ENCODE data around the gene RSPH10B. TPM values are rescaled to one million over a fixed set of nuclear protein-coding genes. Genes with fewer than 3 reads are reported as not detected.

RSPH10B gene
- total and polyA plus RNA-seq, 10 of the 15 experiments (the other 5 are each of a cell fraction or from before 2014, with no cell fraction given), result 0.03 TPM; not detected in 9

DNA sequence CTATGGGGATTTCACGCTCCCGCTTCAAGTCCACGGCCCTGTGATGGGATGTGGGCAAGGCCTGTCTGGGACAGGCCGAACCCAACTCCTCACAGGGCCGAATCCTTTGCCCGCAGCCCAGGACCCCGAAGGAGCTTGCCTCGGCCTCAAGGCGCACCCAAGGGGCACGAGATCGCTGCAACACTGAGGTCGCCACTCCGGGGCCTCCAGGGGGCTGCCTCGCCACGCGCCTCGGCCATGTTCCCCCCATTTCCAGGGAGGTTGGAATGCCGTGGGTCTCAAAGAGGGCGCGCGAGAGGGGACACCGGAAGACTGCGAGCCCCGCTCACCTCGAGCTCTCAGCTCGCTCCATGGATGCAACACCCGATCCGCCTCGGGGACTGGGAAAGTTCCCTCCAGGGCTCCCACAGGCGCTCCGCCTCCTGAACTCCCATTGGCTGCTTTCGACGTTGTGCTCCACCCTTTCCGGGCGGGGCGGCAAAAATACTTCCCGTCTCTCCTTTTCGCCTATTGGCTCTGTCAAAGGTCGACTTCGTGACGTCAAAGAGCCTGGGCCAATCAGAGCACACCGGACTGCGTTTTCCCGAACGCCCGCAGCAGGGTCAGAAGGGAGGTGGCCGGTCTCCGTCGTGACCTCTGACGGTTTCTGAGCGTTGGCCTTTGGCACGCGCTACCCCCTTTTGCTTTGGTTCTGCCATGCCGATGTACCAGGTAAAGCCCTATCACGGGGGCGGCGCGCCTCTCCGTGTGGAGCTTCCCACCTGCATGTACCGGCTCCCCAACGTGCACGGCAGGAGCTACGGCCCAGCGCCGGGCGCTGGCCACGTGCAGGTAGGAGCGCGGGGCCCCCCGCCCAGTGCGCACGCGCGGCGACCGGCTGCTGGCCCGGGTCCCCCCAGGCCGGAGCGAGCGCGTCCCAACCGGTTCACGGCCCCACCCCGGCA lies 38.5 kb upstream of the RSPH10B start, which contains the start of the genes AIMP2 and PMS2 (continued):
- TF ChIP-seq TCF12 (IDR thresholded peaks at IDR 0.05; ENCODE audit: low read depth, low read length) (0 out of 2 replicates have a peak, but pooled peaks have one; percentile 10), NFIC (IDR thresholded peaks at IDR 0.05; ENCODE audit: low read depth, low read length) (no peak), FOXK2 (IDR thresholded peaks at IDR 0.05) (peak; percentile 58), MYB (IDR thresholded peaks at IDR 0.05; ENCODE audit: borderline replicate concordance, low read depth, low read length) (no peak), STAT3 (IDR thresholded peaks at IDR 0.05; ENCODE audit: low read depth, low read length) (no peak), BCL11A (IDR thresholded peaks at IDR 0.05; ENCODE audit: low read depth, low read length) (no peak), ASH2L (IDR thresholded peaks at IDR 0.05; ENCODE audit: borderline replicate concordance, low read depth) (no peak), ZBED1 (IDR thresholded peaks at IDR 0.05; ENCODE audit: borderline replicate concordance) (no peak; the same call in 1 of the 2 replicates), BRCA1 (IDR thresholded peaks at IDR 0.05; ENCODE audit: low read depth, low read length) (no peak), SUZ12 (IDR thresholded peaks at IDR 0.05; ENCODE audit: unreplicated experiment) (no peak), HDGF (IDR thresholded peaks at IDR 0.05) (no peak), CBX5 (IDR thresholded peaks at IDR 0.05; ENCODE audit: low read depth) (no peak), SMARCA5 (IDR thresholded peaks at IDR 0.05) (peak; percentile 50; the same call in 1 of the 2 replicates), SREBF1 (IDR thresholded peaks at IDR 0.05; ENCODE audit: low read length) (no peak), RB1 (IDR thresholded peaks at IDR 0.05; ENCODE audit: borderline replicate concordance) (peak; percentile 59; the same call in 1 of the 2 replicates), PAX8 (IDR thresholded peaks at IDR 0.05) (no peak)
- TF ChIP-seq, protein P1, sequence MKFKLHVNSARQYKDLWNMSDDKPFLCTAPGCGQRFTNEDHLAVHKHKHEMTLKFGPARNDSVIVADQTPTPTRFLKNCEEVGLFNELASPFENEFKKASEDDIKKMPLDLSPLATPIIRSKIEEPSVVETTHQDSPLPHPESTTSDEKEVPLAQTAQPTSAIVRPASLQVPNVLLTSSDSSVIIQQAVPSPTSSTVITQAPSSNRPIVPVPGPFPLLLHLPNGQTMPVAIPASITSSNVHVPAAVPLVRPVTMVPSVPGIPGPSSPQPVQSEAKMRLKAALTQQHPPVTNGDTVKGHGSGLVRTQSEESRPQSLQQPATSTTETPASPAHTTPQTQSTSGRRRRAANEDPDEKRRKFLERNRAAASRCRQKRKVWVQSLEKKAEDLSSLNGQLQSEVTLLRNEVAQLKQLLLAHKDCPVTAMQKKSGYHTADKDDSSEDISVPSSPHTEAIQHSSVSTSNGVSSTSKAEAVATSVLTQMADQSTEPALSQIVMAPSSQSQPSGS (IDR thresholded peaks at IDR 0.05; ENCODE audit: low read length), result no peak
- TF ChIP-seq, protein P2, sequence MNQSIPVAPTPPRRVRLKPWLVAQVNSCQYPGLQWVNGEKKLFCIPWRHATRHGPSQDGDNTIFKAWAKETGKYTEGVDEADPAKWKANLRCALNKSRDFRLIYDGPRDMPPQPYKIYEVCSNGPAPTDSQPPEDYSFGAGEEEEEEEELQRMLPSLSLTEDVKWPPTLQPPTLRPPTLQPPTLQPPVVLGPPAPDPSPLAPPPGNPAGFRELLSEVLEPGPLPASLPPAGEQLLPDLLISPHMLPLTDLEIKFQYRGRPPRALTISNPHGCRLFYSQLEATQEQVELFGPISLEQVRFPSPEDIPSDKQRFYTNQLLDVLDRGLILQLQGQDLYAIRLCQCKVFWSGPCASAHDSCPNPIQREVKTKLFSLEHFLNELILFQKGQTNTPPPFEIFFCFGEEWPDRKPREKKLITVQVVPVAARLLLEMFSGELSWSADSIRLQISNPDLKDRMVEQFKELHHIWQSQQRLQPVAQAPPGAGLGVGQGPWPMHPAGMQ (IDR thresholded peaks at IDR 0.05; ENCODE audit: borderline replicate concordance), result no peak
- TF ChIP-seq, protein P3, sequence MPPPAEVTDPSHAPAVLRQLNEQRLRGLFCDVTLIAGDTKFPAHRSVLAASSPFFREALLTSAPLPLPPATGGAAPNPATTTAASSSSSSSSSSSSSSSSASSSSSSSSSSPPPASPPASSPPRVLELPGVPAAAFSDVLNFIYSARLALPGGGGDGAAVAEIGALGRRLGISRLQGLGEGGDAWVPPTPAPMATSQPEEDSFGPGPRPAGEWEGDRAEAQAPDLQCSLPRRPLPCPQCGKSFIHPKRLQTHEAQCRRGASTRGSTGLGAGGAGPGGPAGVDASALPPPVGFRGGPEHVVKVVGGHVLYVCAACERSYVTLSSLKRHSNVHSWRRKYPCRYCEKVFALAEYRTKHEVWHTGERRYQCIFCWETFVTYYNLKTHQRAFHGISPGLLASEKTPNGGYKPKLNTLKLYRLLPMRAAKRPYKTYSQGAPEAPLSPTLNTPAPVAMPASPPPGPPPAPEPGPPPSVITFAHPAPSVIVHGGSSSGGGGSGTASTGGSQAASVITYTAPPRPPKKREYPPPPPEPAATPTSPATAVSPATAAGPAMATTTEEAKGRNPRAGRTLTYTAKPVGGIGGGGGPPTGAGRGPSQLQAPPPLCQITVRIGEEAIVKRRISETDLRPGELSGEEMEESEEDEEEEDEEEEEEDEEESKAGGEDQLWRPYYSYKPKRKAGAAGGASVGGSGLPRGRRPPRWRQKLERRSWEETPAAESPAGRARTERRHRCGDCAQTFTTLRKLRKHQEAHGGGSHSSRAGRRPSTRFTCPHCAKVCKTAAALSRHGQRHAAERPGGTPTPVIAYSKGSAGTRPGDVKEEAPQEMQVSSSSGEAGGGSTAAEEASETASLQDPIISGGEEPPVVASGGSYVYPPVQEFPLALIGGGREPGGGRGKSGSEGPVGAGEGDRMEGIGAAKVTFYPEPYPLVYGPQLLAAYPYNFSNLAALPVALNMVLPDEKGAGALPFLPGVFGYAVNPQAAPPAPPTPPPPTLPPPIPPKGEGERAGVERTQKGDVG (CRISPR knock-in tag; IDR thresholded peaks at IDR 0.05), result no peak
- TF ChIP-seq, protein P4, sequence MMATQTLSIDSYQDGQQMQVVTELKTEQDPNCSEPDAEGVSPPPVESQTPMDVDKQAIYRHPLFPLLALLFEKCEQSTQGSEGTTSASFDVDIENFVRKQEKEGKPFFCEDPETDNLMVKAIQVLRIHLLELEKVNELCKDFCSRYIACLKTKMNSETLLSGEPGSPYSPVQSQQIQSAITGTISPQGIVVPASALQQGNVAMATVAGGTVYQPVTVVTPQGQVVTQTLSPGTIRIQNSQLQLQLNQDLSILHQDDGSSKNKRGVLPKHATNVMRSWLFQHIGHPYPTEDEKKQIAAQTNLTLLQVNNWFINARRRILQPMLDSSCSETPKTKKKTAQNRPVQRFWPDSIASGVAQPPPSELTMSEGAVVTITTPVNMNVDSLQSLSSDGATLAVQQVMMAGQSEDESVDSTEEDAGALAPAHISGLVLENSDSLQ (IDR thresholded peaks at IDR 0.05), result peak; percentile 80
- TF ChIP-seq, protein P5, sequence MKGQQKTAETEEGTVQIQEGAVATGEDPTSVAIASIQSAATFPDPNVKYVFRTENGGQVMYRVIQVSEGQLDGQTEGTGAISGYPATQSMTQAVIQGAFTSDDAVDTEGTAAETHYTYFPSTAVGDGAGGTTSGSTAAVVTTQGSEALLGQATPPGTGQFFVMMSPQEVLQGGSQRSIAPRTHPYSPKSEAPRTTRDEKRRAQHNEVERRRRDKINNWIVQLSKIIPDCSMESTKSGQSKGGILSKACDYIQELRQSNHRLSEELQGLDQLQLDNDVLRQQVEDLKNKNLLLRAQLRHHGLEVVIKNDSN (IDR thresholded peaks at IDR 0.05; ENCODE audit: borderline replicate concordance, extremely low read length, insufficient read depth, low read depth, low read length), result peak; percentile 77

All from GM12878 (cell line).